ENCODE measurements around the gene ANO1.

The ANO1 gene

GRCh38 chr11:70169632-70170031 is 91.5 kb downstream of the ANO1 start:
- DNase-seq = no peak

- DNase-seq = no peak
These were observed 92.6 kb downstream of the ANO1 start for GRCh38 chr11:70170596-70171210.

- no peak for DNase-seq
These were observed 94.9 kb downstream of the ANO1 start for GRCh38 chr11:70173018-70173417.

GRCh38 chr11:70174547-70175235 is 96.6 kb downstream of the ANO1 start:
- DNase-seq = no peak

GRCh38 chr11:70175236-70175698 is 97.2 kb downstream of the ANO1 start:
- no peak for DNase-seq

DNA sequence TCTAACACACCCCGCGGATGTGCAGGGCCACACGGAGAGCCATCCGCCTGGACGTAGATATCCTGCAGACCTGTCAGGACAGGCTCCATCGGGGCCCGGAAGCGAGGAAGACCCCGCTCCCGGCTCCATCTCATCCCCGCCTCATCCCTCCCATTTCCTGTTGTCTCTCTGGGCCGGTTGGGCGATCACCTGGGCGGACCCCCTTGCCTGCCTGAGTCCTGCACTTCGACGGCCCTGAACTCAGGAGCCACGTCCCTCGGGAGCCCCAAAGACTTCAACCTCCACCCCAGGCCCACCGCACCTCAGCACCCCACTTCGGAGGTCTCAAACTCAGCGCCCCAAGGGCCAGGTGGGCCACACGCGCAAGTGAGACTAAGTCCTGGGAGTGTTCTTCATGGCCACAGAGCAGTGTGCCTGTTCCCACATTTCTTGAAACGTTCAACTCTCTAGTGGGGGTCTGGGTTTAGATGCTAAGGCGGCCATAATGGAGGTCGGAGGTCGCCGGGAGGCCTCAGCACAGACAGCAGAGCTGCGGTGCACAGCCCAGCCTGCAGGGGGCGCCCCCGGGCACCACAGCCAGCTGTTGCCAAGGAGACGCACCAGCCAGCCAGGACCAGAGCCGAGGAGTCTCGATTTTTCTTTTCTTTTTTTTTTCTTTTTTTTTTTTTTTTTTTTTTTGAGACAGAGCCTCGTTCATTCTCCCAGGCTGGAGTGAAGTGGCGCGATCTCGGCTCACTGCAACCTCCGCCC is 99.0 kb downstream of the ANO1 start:
- no peak for DNase-seq

GRCh38 chr11:70180906-70181305 is 102.8 kb downstream of the ANO1 start:
- DNase-seq = no peak

- no peak for DNase-seq
These were observed 104.1 kb downstream of the ANO1 start for GRCh38 chr11:70182266-70182665.

- DNase-seq = no peak
These were observed 104.9 kb downstream of the ANO1 start for GRCh38 chr11:70183032-70183431.

DNA sequence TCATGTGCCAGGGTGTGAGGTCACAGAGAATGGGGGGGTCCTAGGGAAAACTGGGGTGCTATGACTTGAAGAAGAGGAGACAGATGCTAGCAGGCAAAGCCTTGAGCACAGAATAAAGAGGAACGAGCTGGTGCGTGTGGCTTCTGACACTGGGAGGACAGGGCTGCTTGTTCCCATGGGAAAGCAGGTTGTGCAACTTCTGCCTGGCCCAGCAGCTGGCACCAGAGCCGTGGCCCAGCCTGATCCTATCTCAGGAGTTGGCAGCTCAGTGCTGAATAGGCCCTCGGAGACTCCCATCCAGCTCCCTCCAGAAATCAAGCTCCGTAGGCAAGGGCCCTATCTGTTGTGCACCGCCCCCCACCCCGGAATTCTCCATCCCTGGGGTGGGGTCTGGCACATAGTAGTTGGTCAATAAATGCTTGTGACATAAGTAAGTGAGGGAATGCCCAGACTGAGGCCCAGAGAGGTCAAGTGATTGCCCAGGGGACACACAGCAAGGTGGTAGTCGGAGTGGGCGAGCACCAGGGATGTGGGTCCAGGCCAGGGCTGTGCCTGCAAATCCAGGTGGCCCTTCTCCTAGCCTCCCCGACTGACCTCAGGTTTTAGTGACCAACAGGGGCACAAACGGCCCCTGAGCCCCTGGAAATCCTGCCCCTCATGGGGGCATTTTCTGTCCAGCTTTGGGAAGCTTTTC is 105.5 kb downstream of the ANO1 start:
- no peak for DNase-seq

DNA sequence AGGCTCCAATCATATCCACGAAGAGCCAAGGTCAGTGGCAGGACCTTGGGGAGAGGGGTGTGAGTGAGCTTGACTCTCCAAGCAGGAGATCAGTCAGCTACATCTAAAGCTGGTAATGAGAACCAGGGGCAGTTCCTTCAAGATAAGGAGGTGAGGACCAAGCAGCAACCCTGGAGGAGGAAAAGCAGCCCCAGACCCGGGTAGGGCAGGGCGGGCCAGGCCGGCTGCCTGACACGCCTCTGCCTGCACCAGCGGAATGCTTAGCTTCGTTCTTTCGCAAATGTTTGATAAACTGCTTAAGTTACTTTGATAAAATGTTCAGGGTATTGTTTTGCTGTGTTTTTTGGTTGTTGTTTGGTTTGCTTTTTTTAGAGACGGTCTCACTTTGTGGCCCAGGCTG is 106.3 kb downstream of the ANO1 start:
- DNase-seq = no peak

DNA sequence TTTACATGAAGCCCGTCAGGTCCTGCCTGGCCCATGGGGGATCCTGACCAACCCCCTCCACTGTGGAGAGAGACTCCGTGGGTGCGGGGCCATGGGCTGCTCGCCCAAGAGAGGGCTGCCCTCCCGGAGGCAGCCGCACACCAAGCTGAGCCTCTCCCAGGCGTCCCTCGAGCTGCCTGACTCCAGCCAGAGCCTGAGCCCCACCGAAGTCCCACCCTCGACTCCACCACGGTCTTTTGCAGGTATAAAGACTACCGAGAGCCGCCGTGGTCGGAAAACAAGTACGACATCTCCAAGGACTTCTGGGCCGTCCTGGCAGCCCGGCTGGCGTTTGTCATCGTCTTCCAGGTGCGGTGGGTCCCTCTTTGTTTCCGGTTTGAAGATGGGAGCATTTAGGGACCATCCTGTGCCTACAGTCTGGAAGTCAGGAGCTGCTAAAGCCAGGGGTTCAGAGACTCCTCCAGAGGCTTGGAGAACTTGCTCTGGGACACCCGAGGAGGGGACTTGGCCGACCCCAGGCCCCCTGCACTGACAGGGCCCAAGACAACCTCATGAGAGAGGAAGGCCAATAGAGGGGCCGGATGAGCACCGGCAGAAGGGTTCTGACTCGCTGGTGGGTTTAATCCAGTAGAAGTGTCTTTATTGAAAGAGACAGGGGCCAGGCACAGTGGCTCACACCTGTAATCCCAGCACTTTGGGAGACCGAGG is 107.4 kb downstream of the ANO1 start:
- no peak for DNase-seq

- no peak for DNase-seq
These were observed 108.3 kb downstream of the ANO1 start for GRCh38 chr11:70186420-70186819.

- DNase-seq = no peak
These were observed 108.8 kb downstream of the ANO1 start for GRCh38 chr11:70186936-70187335.

DNA sequence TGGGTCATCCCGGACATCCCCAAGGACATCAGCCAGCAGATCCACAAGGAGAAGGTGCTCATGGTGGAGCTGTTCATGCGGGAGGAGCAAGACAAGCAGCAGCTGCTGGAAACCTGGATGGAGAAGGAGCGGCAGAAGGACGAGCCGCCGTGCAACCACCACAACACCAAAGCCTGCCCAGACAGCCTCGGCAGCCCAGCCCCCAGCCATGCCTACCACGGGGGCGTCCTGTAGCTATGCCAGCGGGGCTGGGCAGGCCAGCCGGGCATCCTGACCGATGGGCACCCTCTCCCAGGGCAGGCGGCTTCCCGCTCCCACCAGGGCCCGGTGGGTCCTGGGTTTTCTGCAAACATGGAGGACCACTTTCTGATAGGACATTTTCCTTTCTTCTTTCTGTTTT is 109.7 kb downstream of the ANO1 start:
- DNase-seq = no peak

- DNase-seq = no peak
These were observed 111.5 kb downstream of the ANO1 start for GRCh38 chr11:70189622-70190021.

DNA sequence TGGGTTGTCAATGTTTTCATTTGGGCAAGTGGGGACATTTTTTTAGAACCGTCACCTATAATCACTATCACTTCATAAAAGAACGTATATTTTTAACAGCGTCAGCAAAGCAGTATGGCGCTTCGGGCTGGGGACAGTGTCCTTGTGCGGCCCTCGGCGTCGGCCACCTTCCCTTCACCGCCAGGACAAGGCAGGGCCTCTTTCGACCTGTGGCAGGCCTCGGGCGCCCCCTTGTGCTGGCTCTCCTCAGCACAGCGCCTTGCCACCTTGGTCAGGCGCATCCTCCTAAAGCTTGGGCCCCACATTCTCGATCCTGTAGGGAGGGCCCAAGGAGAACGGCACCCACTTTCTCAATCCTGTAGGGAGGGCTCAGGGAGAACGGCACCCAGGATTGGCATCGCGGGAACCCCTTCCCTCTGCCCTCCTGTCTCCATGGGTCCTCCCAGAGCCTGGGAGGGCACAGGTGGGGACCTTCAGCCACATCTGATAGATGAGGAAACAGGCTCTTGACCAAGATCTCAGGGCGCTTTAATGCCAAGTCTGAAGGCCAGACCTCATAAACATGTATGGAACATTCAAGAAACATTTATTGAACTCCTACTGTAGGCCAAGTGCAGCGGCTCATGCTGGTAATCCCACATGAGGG is 113.5 kb downstream of the ANO1 start:
- DNase-seq = no peak

GRCh38 chr11:70192666-70193410 is 114.7 kb downstream of the ANO1 start:
- no peak for DNase-seq

DNA sequence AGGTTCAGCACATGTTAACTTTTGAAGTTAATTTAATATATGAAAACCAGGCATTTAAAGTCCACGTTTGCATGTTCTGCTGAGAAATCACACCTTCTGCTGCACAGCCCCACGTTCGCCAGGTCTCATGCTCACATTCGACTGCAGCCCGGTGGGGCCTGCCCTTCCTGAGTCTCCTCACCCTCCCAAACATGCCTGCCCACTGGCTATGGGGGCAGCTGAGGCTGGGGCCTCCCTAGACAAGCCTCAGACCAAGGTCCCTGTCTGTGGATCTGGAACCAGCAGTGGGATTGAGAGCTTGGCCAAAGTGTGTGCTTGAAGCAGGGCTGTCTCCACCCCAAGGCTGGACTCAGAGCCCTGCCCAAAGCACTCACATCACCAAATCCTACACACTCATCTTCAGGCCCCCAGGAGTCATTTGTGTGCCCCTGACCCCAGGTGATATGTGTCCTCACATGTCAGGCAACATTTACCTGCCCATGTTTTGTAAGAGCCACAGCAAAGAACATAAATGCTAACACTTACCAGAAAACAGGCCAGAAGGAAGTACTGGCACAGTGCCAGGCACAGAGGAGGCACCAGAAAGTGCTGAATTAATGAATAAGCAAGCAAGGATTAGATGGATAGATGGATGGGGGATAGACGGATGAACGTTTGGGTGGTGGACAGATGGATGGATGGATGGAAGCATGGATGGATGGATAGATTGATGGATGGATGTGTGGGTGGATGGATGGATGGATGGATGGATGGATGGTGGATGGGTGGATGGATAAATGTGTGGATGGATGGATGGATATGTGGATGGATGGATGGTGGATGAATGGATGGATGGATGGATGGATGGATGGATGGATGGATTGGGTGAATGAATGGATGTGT is 115.5 kb downstream of the ANO1 start:
- DNase-seq = no peak

Measured in cortex of kidney (tissue), 1 donor.